GM19463 (cell line): ENCODE data around the gene BAHCC1.
A peak's percentile ranks its signal among the peaks of the same experiment; 100 is the strongest.

Experiments used
- ATAC-seq: cut with Tn5 transposase; IDR thresholded peaks from one replicate; pipeline ENCODE4 v1.9.1; 2021; ENCODE audit warnings: mild to moderate bottlenecking, moderate library complexity; ENCODE audit not compliant: unreplicated experiment

The BAHCC1 gene

DNA sequence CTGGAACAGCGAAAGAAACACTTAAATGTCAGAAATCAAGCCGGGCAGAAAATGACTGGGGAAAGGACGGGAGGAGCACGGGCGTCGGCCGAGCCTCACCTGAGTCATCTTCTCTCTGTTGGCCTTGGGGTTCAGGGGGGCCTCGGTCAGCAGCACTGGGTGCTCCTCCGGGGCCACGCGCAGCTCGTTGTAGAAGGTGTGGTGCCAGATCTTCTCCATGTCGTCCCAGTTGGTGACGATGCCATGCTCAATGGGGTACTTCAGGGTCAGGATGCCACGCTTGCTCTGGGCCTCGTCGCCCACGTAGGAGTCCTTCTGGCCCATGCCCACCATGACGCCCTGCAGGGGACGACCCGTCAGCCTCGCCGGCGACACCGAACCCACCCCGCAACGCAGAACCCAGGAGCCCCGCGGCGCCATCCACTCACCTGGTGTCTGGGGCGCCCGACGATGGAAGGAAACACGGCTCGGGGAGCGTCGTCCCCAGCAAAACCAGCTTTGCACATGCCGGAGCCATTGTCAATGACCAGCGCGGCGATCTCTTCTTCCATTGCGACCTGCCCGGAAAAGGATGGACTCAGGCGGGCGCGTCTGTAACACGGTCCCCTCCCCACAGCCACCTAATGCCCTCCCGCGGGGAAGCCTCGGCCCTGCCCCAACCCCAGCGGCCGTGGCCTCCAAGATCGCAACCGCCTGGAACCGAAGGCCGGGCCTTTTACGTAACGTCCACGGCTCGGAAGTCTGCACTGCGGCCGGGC lies 116.7 kb downstream of the BAHCC1 start:
- no peak for ATAC-seq

DNA sequence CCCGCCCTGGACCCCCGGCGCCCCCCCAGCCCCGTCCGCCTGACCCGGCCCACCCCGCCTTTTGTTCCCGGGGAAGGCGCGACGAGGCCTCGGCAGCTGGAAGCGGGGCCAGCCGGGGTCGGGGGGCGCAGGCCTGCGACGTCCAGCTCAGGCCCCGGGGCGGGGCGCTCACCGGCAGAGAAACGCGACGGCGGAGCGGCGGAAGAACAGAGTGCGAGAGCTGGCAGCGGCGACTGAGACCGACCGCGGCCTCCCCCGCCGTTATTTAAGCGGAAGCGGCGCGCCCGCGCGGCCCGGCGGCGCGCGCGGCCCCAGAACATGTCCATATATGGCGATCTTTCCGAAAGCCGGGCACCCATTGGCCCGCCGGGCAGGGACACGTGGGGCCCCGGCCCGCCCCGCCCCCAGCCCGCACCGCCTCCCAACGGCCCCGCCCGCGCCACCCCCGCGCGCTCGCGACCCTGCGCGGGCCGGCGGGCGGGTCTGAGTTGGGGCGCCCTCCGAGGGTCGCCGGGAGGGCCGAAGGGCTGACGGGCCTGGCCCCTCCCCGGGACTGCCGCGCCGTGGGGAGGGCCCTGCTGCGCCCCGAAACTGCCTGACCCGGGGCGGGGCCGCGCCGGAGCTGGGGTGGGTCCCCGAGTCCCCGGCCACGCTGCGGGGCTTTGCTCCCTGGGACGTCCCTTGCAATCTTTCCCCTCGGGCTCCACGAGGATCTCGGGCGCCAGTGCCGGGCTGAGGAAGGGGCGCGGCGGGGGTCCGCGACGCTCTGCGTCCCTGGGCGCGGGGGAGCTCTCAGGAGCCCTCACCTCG lies 117.5 kb downstream of the BAHCC1 start, which contains the start of gene ACTG1:
Gene ACTG1, minus strand, starts transcription at position 238 of the 810 bp plus-strand sequence. CDS start 445 bp downstream, outside the sequence.
- peak; percentile 36 for ATAC-seq

DNA sequence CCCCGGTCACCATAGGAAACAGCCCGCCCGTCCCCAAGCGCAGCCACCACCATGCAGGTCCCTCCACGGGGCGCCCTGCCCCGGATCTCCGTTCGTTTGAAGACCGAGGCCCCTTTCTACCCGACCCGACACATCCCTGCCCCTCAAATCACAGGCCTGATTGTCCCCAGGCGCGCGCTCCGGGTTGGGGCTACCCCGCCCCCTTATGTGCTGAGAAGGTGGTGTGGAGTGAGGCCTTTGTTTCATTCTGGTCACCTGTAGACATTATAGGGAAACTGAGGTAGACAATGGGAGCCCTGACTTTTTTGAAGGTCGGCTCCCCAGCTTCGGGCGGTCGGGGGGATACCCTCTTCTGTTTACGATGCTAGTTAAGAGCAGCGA lies 118.1 kb downstream of the BAHCC1 start:
- ATAC-seq: no peak

DNA sequence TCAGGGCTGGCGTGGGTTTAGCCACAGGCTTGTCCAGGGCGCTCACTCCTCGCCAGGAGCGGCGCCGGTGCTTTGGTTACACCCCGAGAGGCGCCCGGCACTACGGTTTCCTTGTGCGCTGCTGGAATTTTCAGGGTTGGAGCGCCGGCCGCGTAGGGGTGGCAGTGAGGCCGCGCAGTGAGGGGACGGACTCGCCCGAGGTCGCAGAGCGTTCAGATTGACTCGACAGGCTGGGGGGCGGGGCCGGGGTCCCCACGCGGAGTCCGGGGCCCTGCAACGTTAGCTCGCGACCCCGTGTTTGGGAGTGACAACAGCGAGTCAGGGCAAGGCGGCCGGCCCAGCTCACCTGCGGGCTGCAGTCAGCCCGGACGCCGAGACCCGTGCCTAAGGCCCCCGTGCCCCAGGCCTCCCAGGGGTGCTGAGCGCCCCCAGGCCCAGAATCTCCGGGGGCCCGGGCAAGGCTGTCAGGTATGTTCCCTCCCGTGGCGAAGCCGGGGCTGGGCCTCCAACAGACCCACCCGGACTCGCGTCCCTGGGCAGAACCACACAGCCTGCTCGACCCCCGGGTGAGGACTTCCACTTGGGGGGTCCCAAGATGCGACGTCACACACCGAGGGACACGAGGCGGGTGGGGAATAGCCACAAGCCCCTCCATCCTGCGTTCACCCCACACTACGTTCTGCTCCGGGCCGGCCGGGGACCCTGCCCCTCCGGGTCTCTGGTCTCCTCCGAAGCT lies 118.7 kb downstream of the BAHCC1 start:
- ATAC-seq: no peak

DNA sequence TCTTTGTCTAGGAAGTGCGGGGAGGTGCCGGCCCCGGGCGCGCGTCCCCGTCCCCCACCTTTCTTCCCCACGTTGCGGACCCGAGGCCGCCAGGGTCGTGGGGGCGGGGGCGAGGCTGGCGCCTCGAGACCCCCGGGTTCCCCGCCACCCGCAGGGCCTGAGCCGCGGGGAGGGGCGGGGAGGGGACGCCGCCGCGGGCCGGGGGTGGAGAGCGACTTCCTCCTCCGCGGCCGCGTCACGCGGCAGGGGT lies 119.2 kb downstream of the BAHCC1 start:
- no peak for ATAC-seq

DNA sequence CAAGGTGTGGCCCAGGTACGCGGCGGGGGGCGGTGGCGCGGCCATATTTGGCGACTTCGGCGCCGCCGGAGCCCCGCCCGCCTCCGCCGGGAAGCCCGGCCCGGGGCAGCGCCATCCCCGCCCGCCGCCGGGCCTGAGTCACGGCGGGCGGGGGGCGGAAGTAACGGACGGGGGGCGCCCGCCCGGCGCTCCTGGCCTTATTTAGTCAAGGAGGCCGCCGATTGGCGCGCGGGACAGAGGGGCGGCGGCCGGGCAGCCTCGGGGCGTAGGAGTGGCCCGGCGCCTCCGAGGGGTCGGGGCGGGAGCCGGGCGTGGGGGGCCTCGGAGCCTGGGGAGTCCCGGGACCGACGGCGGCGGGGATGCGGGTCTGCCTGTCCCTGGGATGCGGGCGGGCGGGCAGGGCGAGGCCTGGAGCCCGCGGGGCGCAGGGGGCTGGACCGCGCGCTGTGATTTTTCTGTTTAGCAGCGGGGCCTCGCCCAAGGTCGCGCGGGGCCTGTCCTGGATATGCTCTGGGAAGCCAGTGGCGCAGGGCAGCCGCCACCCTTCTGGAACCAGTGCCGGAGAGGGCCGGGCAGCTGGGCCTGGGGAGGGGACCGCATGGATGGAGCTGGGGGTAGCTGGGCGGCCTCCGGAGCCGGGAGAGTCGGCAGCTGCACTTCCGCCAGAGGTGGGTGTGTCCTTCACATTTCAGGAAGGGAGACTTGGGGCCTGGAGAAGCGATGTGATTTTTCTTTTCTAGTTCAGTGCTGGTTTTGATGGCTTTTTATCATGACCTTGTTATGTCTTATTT lies 119.7 kb downstream of the BAHCC1 start:
- ATAC-seq: peak; percentile 23

DNA sequence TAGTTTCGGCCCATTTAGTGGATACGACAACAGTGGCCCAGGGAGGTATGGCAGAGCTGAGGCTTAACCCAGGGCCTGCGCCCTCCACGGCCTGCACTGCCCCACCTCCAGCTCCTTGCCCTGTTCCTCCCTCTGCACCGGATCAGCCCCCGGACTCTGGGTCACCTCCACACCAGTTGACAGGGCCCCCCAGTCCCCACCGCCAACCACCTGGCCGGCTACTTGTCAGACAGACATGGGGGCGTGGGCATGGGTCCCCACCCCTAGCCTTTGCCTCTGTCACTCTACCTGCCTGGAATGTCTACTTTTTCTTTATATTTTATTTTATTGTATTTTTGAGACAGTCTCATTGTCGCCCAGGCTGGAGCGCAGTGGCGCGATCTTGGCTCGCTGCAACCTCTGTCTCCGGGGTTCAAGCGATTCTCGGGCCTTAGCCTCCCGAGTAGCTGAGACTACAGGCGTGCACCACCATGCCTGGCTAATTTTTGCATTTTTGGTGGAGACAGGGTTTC lies 120.3 kb downstream of the BAHCC1 start:
- no peak for ATAC-seq
